ENCODE data around the gene GPRIN2.
A peak's percentile ranks its signal among the peaks of the same experiment; 100 is the strongest.

GPRIN2 gene

DNA sequence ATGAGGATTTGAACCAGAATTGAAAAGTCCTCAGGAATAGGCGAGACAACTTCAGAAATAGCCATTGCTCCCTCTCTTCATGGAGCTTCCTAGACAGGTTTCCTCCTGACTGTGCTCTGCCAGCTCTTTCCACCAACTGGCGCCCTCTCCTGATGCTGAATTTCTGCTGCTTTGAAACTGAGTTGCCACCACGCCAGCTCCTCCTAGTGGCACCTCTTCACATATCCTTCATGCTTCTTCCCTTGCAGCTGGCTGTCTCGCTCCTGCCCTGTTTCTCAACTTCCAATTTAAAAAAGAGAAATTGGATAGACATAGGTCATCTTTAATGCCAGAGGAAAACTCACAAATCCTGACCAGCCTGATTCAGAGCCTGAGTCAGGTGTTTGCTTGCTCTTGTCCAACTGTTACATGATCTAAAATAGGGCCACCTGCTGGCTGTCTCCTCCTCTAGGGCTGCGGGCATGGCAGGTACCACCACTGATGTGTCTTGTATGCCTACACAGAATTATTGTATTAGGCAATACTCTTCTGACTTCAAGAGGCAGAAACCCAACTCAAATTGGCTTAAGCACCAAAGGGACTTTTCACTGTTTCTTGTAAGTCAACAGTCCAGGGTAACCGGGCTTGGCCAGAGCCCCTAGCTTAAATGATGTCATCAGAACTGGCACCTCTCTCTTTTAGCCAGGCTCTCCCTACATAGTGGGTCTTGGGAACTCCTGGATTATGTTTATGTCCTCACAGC, 9.3 kb upstream of the GPRIN2 start:
- DNase-seq, result peak; percentile 42

DNA sequence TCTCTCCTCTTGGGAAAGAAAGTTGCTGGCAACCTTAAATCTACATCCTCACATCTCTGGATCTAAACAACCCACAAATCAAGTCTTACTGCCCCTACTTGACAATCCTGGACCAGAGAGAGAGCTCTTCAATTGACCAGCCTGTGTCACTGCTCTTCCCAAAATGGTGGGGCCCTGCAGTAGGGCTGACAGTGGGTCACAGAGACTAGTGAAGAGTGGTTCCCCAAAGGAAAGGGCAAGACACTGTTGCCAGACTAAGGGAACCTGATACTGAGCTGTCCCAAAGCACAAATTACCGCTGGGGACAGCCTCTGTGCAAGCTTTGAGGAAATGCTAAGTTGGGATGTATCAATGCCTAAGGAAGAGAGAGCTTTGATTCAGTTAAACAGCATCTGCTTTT, 4.5 kb upstream of the GPRIN2 start:
- no peak for DNase-seq

DNA sequence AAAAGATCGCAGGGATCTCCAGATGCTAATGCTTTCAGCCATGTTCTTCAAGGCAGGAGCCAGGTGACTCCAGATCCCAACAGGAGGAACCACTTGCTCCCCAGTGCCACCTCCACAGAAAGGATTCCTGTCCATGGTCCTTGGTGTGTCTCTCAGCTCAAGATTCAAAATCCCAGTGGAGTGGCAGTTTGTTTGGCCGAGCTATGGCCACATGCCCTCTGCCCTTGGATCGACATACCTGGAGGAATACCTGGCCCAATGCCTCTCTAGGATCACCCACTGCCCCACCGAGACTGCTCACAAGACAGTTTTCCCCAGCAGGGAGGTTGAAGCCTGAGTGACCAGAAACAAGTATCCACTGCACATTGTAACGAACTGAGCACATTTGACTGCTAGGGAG, 3.9 kb upstream of the GPRIN2 start:
- DNase-seq, result no peak

DNA sequence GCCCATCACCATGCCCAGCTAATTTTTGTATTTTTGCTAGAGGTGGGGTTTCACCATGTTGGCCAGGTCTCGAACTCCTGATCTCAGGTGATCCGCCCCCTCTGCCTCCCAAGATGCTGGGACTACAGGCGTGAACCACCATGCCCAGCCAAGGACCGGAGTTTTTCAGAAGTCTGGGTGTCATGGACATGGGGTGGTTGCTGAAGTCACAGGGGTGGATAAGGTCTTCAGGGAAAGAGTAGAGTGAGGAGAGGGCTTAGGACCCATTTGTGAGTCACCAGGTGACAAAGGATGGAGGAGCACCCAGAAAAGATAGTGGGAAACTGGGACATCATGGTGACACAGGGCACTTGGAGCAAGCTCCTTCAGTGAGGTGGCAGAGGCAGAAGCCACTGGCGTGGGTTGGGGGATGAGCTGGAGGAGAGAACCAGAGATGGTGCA, 2.8 kb upstream of the GPRIN2 start:
- DNase-seq, result no peak

DNA sequence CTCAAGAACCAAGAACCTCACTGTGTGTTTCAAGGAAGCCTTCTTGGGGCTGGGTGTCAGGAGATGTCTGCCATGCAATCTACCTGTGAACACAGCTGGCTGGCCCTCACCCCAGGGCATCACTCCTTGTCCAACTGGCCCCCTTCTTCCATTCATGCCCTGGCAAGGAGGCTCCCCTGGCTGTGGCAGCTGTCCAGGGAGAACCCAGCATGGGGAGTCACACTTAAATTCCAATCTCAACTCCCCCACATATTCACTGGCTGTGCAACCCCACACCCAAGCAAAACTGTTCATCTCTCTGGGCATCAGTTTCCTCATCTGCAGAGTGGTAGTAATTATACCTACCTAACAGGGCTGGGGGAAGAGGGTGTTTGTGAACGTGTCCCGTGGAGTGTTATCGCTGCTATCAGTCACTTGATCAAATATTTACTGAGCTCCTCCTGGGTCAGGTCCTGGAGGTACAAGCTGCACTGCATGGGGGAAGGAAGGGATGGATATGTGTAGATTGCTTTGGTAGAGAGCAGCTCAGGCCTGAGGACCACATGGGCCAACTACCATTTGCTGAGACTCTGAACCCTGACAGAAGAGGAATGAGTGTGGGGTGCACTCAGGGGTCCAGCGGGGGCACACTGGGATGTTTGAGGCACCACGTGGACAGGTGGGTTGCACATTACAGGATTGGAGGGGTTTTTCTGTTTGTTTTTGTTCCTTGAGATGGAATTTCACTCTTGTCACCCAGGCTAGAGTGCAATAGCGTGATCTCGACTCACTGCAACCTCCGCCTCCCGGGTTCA, 2.1 kb upstream of the GPRIN2 start:
- no peak for DNase-seq

DNA sequence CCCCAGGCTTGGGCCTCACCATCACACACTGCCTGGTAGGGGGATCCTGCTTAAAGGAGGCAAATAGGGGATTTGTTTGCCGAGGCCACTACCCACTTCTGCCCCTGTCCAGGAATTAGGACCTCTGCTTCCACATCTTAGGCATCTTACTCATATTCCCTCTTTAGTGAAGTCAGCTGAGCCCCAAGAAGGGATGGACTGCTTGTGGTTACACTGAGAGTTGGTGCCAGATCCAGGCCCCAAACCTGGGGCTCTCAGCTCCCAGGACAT, 1.6 kb upstream of the GPRIN2 start:
- no peak for DNase-seq

DNA sequence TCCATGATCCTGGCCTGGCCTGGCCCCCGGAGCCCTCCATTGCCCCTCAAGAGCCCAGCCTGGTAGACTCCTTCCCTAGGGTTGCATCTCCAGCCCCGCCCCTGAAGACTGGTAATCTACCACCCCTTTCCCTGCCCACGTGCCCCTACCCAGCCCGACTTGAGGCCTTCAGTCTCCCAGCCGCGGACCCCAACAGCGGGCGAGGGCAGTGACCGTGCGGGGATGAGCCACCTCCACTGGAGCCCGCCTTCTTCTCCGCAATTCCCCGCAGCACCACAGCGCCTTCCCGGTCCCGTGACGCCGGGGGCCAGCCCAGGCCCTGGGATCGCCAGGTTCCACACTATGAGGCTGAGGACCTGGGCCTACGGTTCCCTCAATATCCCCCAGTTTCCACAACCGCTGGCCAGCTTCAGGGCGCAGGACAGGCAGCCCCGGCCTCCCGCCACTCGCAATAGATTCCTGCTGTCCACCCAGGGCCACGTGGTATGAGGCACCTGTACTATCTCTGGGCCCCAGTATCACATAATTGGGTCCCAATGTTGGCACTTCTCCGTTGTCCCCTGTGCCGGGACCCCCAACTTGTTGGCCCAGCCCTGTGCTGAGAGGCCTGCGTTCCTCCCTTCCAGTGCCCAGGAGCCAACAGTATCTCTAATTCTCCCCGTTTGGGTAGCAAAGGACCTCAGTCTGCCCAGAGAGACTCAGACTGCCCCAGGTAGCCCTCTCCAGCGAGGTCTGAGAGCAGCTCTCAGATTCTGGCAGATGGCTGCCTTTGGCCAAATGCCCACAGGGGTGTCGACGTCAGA, 1.1 kb upstream of the GPRIN2 start:
- no peak for DNase-seq

DNA sequence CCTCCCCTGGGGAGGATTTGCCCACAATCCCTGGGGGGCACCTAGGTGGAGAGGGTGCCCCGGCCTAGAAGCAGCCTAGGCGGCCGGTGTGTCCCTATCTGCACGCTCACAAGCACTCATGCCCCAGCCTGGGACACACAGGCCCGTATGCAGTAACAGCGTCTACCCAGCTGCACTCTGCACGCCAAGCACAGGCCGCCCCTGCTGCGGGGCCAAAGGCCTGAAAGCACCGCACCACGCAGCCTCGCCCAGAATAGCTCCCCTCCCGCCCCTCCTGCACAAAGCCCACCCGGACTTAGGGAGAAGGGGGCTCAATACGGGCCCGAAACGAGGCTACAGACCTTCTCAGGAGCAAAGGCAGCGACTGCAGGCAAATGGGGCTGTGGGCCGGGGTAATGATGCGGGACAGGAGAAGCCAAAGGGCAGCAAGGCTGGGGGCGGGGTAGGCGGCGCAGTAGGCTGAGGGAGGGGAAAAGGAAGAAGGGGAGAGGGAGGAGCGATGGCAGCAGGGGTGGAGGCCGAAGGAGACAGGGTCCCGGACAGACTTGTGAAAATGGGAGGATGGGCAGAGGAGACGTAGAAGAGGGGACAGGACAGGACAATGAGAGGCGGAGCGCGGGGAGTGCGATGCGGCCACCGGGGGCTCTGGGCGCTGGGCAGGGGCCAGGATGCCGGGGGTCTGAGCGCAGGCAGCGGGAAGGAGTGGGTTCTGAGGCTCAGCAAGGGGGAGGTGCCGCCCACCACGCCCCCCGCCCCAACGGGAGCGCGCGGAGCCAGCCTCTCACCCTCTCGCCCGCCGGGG, 544 bp downstream of the GPRIN2 start:
- DNase-seq, result no peak

DNA sequence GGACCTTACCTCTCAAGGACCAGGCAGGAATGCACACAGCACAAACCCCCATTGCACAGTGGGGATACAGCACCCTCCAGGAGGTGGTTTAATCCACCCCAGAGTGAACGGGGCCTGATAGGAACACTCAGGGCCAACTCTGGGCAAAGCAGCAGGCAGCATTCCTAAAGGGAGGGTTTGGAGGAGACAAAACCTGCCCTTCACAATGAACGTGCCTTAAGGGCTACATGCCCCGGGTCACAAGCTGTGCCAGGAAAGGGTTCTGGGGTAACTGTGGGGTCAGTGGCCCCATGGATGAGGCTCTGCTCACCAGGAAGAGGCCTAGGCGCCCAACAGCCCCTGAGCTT, 1.1 kb downstream of the GPRIN2 start:
- DNase-seq, result no peak

DNA sequence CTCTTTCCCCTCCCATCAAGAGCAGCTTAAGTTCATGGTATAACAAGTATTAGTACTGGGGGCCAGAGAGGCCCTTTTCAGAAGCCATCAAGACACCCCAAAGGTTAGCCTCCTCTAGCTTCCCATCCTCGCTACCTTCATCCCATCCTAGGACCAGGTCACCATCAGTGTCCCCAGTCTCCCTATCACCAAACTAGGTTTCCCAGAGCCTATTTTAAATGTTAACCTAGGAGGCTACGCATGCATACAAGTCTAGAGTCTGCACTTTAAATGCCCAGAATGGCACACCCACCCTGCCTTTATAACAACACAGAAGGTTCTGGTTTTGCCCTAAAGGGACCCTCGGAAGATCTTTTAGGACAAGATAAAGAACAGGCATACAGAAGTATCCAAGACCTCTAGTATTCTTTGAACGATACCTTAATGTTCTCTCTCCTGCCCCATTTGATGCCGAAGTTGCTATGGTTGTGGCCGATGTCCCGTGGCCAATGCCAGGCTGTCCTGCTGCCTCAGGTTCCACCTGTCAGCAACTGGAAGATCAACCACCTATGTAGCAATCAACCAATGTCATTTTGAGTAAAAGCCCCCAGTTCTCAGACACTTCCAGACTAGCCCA, 2.2 kb downstream of the GPRIN2 start:
- DNase-seq, result no peak

DNA sequence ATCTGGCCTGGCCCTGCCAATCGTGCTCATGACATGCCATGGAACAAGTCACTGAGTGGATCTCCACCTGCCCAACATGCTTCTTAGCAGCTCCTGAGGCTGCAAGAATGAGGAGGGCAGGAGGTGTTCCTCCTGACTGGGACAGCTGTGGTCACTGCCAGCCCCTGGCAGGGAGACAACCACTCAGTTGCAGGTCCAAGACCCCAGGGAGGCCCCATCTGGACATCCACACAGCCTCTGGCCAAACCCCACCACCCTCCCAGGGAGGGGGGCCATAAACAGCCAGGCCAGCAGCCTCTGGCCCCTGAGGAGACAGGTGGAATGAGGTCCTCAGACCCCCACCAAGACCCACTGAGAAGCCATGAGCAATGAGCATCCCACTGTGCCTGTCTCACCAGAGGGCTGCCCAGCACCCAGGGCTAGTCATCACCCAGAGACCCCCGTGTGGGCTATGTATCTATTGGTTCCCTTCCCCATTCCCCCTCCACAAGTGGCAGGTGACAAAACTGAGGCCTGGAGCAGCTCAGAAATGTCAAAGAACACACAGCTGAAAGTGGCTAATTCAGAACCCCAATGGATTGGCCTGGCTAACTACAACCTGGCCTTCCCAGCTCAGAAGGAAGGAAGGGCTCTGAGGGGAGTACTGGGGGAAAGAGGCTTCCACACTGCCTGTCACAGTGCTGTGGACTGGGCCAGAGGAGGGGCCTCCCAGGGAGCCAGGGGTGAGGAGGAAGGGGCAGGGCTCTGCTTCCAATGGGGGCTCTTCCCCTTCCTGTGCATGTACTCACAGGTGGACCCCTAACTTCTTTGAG, 3.0 kb downstream of the GPRIN2 start:
- DNase-seq, result no peak

DNA sequence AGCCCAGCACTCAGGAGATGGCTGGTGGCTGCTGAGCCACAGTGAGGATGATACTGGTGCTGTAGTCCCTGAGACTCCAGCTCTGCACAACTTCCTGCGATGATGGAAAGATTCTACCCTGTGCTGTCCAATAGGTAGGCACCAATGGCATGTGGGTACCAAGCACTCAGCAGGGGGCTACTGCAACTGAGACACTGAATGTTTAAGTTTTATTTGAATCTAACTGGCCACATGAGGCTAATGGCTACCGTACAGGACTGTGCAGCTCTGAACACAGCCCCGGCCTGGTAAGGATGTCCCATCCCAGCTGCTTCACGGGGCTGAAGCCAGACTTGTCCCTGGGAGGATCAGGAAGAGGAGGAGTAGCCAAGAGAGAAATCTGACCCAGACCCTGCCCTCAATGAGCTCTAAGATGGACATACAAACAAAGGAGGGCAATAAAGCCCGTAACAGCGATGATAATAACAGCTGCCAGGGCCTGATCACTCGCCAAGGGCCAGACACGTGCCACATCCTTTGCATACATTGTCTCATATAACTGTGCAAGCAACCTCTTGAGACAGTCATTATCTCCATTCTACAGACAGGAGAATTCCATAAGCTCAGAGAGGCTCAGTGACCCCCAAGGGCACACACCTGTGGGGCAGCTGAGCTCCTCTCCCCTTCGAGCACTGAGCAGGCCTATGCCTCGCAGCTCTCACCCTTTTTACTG, 3.8 kb downstream of the GPRIN2 start:
- no peak for DNase-seq

DNA sequence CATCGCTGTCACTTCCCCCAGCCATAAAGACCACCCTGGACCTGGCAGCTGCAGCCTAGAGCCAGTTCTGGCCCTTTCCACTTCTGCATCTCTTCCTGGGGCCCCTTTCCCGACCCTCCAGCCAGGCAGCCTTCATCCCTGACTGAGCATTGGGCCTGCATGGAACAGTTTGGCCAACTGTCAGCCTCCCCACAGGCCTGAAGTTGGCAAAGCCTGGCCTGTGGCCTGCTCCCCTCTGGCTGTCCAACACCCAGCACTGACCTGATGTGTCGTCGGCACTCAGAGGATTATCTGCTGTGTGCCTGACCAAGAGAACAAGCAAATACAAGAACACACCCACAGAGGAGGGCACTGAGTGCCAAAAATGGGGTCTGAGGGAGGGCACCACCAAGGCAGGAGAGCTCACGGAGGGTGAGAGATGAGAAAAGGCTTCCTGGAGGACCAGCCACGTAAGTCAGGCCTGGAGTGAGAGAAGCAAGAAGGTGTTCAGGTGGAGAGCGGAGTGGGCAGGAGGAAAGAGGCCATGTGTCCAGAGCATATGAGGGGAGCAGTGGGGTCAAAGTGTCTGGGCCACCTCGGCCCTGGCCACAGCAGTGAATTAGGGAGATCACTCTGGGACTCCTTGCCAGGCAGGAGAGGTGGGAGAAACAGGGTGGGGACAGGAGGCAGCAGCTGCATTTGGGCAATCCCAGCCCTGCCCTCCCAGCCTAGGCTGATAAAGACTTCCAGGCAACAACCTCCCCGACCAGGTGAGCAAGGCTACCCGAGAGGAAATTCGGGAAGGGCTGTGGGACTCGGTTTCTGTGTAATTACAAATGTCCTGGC, 4.5 kb downstream of the GPRIN2 start:
- peak; percentile 1 for DNase-seq

DNA sequence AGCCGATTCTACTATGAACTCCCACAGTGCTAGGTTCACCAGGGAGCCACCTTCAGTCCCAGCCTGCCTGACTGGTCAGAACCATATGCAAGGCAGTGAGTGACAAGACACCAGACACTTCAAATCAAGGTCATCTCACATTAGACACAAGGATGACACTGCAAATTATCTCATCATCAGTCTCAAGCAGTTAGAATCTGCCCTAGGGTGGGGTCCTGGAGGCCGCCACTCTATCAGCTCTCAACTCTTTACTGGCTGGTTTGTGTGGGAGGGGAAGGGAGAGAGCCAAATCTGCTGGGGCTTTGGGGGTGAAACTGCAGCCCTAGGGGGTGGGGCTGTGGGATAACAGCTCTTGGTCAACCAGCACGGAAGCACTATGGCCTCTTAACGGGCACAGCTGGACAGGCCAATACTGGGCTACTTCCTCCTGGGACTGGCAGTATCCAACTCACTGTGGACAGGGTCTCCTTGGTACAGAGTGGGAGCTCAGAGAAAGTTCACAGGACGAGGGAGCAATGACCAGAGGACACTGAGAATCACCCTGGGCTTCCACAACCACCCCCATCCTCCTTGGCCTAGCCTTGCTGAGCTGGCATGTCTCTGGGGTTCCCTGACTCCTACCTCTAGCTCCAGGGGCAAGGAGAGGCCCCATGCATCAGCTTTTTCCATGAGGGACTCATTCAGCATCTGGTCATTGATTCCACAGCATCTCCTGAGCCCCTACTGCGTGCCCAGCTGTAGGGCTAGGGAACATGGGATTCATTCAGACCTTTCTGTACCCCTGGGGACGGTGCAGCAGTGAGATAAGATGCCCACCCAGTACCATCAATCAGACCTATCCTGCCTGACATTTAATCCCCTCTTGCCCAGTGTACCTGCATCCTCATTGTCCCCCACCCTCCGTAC, 5.4 kb downstream of the GPRIN2 start:
- DNase-seq, result peak; percentile 1

DNA sequence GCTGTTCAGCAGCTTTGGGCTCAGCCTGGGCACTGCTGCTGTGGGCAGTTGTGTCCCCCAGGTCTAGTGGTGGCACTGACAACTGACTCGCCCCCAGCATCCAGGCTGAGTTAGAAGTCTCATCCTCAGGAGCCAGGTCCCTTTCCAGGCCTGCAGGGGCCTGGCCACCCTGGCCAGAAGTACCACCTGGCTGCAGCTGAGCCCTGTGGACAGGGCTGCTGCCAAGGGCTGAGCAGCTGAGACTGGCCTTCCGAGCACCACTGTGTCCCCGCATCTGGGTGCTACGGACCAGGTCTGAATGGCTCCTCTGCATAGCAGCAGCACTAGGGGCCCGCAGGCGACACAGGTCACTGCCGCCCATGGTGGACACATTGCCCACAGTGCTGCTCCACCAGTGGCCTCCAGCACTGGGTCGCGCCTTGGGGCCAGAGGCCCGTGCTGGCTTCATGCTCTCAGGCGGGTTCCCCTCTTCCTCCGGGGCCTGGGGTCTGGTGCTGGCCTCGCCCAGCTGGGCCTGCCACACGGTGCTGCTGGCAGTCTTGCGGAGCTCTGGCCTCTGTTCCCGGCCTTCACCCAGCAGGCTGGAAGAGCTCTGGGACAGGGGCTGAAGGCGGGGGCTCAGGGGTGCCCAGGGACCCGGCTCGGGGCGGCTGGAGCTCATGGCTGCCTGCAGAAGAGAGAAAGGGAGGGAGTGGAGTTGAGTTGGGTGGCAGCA, 6.2 kb downstream of the GPRIN2 start:
- DNase-seq, result no peak

DNA sequence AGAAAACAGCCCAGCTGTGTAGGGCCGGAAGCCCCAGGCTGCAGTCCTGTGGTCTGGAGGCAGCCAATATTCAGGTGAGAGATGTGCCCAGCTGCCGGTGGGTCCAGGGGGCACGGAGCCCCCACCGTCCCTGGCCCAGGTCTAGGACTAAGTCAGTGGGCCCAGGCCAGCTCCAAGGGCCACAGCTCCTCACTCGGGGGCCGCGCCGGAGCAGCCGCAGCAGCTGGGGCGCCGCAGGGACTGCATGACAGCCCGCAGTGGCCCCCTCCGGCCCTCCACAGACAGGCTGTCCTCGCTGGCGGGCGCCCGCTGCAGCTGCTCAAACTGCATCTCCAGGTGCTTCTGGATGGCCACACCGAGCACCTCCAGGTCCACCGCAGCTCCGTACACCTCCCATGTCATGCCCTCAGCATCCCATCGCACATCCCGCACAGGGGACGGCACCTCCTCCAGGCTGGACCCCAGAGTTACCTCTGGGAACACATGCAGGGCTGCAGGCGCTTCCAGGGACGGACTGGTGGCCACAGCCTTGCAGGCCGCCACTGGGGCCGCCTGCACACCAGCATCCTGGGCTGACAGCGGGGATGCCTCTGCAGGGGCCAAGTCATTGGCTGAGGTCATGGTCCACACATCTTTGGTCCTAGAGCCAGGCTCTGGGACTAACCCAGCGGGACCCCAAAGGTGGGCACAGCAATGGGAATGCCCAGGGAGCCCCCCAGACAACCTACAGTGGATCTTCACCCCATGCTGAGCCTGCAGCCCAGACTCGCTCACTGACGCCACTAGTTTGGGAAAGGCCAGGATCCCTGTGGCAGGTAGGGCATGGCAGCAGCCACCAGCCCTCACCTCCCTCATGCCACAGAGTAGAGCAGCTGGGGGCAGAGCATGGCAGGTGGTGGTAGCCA, 7.0 kb downstream of the GPRIN2 start:
- peak; percentile 0 for DNase-seq

DNA sequence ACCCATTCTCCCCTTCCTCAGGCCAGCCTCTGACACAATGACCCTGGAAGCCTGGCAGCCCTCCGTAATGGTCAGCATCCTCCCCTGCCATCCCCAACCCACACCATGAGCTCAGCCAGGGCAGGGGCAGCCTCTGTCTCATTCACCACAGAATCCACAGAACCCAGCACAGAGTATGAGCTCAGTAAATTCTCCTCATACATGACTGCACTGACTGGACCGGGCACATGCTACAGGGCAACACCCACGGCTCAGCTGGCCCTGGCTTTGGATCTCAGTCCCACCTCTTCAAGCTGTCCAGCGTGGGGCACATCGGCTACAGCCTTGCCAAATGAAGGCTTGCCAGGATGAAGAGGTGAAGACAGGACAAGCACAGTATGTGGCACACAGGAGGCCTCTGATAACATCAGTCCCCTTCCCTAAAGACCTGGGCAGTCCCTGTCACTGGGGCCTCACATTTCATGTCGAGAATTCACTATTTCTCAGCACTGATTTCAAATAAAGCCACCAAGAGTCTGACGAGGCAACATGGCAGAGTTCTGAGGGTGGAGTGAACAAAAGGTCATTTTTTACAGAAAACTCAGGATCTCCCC, 7.9 kb downstream of the GPRIN2 start:
- DNase-seq, result peak; percentile 0

Data from stimulated activated CD4-positive, alpha-beta T cell treated with anti-CD3 and anti-CD28 coated beads, Interleukin-1b, Interleukin-23, amount 100 ng/mL, for 48 hours (primary cell).